Osteoblast (primary cell): ENCODE data around the gene MPEG1. TPM values are rescaled to one million over a fixed set of nuclear protein-coding genes. Genes with fewer than 3 reads are reported as not detected.

Source experiments
- DNase-seq: peaks from one replicate; pipeline ENCODE4 v3.0.0; 2011; ENCODE audit warnings: low spot score, mixed read lengths; ENCODE audit not compliant: insufficient read length; ENCODE audit errors: missing footprints
- H2AFZ ChIP-seq: 2 replicates; pipeline ENCODE4 v1.6.0; 2011; ENCODE audit warnings: mild to moderate bottlenecking, low read length
- H3K27ac ChIP-seq: 2 replicates; pipeline ENCODE4 v1.5.1; 2011; ENCODE audit warnings: mild to moderate bottlenecking, low read depth, low read length, moderate library complexity
- H3K27me3 ChIP-seq: 2 replicates; pipeline ENCODE4 v1.6.0; 2012; ENCODE audit warnings: mild to moderate bottlenecking, control low read depth, inconsistent platforms, low read length, moderate library complexity; ENCODE audit not compliant: insufficient read depth
- H3K36me3 ChIP-seq: 2 replicates; pipeline ENCODE4 v1.5.1; 2011; ENCODE audit warnings: mild to moderate bottlenecking, low read length, control low read depth, moderate library complexity; ENCODE audit not compliant: insufficient read depth
- H3K4me1 ChIP-seq: 2 replicates; pipeline ENCODE4 v1.5.1; 2011; ENCODE audit warnings: mild to moderate bottlenecking, low read length, control low read depth, moderate library complexity; ENCODE audit not compliant: insufficient read depth
- H3K4me2 ChIP-seq: 2 replicates; pipeline ENCODE4 v1.6.0; 2011; ENCODE audit warnings: mild to moderate bottlenecking, low read length; ENCODE audit not compliant: insufficient read depth
- H3K4me3 ChIP-seq: fragments of 200-600 bp; sonication (generic); 3 replicates; pipeline ENCODE4 v1.5.1; 2012; ENCODE audit warnings: mild to moderate bottlenecking, low read length, inconsistent platforms; ENCODE audit not compliant: insufficient read depth
- H3K79me2 ChIP-seq: 2 replicates; pipeline ENCODE4 v1.6.0; 2012; ENCODE audit warnings: mild to moderate bottlenecking, low read length, control low read depth, inconsistent platforms; ENCODE audit not compliant: insufficient read depth
- H3K9me3 ChIP-seq: 2 replicates; pipeline ENCODE4 v1.5.1; 2011; ENCODE audit warnings: low read depth, low read length, control low read depth
- H4K20me1 ChIP-seq: 2 replicates; pipeline ENCODE4 v1.6.0; 2012; ENCODE audit warnings: mild to moderate bottlenecking, low read length, control low read depth; ENCODE audit not compliant: insufficient read depth
- CTCF ChIP-seq: IDR thresholded peaks from 2 replicates; pipeline ENCODE4 v1.5.1; 2011; ENCODE audit warnings: mild to moderate bottlenecking, low read depth, low read length, moderate library complexity; ENCODE audit errors: extremely low read depth
- total RNA-seq: library from RNA; depleted of rRNA; stranded (reverse); fragments of >200 nt; gene quantifications from 2 replicates; pipeline ENCODE4 v1.2.3, GENCODE V29; 2012

Gene MPEG1
- total RNA-seq, 1 donor = 0.36 TPM

- Histone ChIP-seq H4K20me1 (no peaks in the 10 kb centered on the region), H2AFZ (no peak overlapping the region), H3K9me3 (no peaks in the 10 kb centered on the region), H3K27ac (no peak overlapping the region), H3K4me3 (no peak overlapping the region), H3K4me1 (peaks cover 14% of the 10 kb centered on the region), H3K79me2 (no peaks in the 10 kb centered on the region), H3K4me2 (no peak overlapping the region), H3K27me3 (peaks cover 32% of the 10 kb centered on the region), H3K36me3 (no peaks in the 10 kb centered on the region)
- peak; percentile 65 for DNase-seq
- TF ChIP-seq CTCF = no peak
Observed at GRCh38 chr11:59175091-59175501, 37.6 kb downstream of the MPEG1 start.

GRCh38 chr11:59174664-59175033 lies 38.1 kb downstream of the MPEG1 start:
- DNase-seq = peak; percentile 69
- H3K79me2 ChIP-seq = no peaks in the 10 kb centered on the region
- H4K20me1 ChIP-seq = no peaks in the 10 kb centered on the region
- no peak for TF ChIP-seq CTCF
- peaks cover 14% of the 10 kb centered on the region for H3K4me1 ChIP-seq
- H2AFZ ChIP-seq = no peak overlapping the region
- H3K9me3 ChIP-seq = no peaks in the 10 kb centered on the region
- no peaks in the 10 kb centered on the region for H3K36me3 ChIP-seq
- H3K27me3 ChIP-seq = peaks cover 36% of the 10 kb centered on the region
- no peak overlapping the region for H3K4me2 ChIP-seq
- H3K27ac ChIP-seq = no peak overlapping the region
- H3K4me3 ChIP-seq = no peak overlapping the region

- H3K4me1 ChIP-seq = peaks cover 14% of the 10 kb centered on the region
- H3K9me3 ChIP-seq = no peaks in the 10 kb centered on the region
- no peaks in the 10 kb centered on the region for H4K20me1 ChIP-seq
- DNase-seq = no peak
- no peaks in the 10 kb centered on the region for H3K36me3 ChIP-seq
- H3K4me2 ChIP-seq = no peak overlapping the region
- TF ChIP-seq CTCF = no peak
- no peak overlapping the region for H2AFZ ChIP-seq
- no peak overlapping the region for H3K4me3 ChIP-seq
- H3K79me2 ChIP-seq = no peaks in the 10 kb centered on the region
- H3K27ac ChIP-seq = no peak overlapping the region
- H3K27me3 ChIP-seq = peaks cover 36% of the 10 kb centered on the region
Observed at GRCh38 chr11:59173964-59174663, 38.6 kb downstream of the MPEG1 start.

GRCh38 chr11:59173080-59173963 lies 39.4 kb downstream of the MPEG1 start:
- no peak overlapping the region for H3K27ac ChIP-seq
- peak; percentile 86 for DNase-seq

More at GRCh38 chr11:59173080-59173963, 39.4 kb downstream of the MPEG1 start:
- H3K4me3 ChIP-seq = peak overlapping the region; percentile 75
- H3K9me3 ChIP-seq = no peaks in the 10 kb centered on the region
- no peaks in the 10 kb centered on the region for H3K36me3 ChIP-seq
- H2AFZ ChIP-seq = peak overlapping the region; percentile 83
- peak overlapping the region; percentile 99 for H3K4me2 ChIP-seq
- H3K27me3 ChIP-seq = peaks cover 36% of the 10 kb centered on the region
- H3K4me1 ChIP-seq = peaks cover 14% of the 10 kb centered on the region
- H4K20me1 ChIP-seq = no peaks in the 10 kb centered on the region
- no peak for TF ChIP-seq CTCF
- H3K79me2 ChIP-seq = no peaks in the 10 kb centered on the region
